ENCODE data around the gene DIP2C.
"Not testable (repeated sequence)": the region's sequence is repeated elsewhere in the genome, so short reads cannot be mapped to it uniquely, and the experiment has no call there.

DIP2C gene

GRCh38 chr10:384538-385305 lies 304.7 kb downstream of the DIP2C start:
- no peak for DNase-seq

DNA sequence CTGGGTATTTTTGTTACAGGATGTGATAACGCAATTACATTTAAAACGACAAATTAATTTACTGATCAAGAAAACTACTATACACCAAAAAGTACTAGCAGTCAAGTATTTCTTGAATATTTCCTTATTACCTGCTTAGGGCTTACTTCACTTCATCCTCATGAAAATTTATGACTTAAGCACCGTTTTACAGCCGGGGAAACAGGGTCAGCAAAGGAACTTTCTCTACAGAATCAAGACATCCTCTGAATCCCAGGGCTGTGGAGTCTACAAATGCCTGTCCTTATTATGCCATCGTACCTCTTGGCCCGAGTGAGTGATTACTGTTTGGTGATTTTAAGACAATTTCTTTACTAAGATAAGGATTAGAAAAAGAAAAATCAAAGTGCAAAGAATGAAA lies 305.9 kb downstream of the DIP2C start:
- DNase-seq, result no peak

DNA sequence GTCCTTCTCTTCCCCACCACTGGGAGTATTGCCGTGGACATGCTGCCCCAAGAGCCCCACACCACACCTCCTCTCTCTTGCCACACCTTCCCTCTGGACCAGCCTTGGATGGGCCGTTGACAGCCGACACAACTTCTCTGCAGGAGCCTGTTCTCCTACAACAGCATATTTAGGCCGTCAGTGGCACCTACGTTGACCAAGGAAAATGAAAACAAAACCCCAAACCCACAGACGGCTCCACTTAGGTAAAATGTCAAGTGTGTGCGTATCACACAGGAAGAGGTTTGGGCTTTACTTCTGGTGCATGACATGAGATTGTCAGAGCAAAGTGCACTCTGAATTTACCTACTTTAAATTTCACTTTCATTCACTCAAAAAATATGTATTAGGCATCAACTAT lies 307.7 kb downstream of the DIP2C start:
- DNase-seq, result no peak

- DNase-seq, result no peak
Measured at GRCh38 chr10:381346-381745, 308.1 kb downstream of the DIP2C start.

GRCh38 chr10:380313-380940 lies 309.0 kb downstream of the DIP2C start:
- no peak for DNase-seq

DNA sequence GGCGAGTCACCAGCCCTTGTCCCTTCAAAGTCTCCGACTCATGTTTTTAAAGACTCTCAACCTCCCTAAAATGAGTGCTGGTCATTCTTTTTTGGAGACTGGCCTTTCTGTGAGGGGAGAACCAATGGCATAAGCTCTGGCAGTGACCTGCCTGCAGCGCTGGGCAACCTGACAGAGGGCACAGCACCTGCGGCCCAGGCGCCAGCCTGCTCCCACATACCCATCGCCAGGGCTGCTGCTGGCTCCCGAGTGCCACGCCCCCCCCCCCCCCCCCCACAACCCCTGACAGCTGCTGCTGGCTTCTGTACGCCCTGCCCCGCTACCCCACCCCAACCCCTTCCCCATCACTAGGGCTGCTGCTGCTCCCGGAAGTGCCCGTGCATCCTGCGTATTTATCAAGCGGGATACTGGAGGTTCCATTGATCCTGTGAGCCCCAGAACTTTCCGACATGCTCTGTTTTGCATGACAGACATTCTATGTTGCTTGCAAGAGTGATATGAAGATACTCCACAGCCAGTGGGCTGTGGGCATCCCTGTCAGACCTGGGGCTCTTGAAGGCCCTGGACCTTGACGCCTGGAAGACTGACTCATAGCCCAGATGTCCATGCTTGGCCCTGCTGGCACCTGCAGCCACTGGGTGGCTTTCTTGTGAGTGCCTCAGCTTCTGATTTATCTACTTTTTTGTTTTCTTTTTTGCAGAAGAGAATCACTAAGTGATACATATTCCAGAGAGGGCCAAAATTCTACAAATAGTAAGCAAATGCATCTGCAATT lies 310.4 kb downstream of the DIP2C start:
- no peak for DNase-seq

DNA sequence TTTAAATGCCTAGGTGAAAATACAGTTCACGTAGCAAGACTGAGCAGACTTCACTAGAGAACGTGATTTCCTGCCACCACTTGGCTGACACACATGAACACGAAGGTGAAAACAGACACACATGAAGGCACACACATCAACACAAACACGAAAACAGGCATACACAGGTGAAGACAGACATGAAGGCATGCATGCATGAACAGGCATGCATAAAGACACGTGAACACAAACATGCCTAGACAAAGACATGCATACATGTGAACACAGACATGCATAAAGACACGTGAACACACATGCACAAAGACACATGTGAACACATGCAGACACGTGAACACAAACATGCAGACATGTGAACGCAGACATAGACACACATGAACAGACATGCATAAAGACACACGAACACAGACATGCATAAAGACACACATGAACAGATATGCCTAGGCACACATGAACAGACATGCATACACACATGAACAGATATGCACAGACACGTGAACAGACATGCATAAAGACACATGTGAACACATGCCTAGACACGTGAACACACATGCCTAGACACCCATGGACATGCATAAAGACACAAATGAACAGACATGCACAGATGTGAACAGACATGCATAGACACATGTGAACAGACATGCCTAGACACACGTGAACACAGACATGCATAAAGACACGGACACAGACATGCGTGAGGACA lies 311.1 kb downstream of the DIP2C start:
- no peak for DNase-seq

GRCh38 chr10:377228-377627 lies 312.2 kb downstream of the DIP2C start:
- DNase-seq, result no peak

- DNase-seq, result no peak
Measured at GRCh38 chr10:375815-376505, 313.5 kb downstream of the DIP2C start.

DNA sequence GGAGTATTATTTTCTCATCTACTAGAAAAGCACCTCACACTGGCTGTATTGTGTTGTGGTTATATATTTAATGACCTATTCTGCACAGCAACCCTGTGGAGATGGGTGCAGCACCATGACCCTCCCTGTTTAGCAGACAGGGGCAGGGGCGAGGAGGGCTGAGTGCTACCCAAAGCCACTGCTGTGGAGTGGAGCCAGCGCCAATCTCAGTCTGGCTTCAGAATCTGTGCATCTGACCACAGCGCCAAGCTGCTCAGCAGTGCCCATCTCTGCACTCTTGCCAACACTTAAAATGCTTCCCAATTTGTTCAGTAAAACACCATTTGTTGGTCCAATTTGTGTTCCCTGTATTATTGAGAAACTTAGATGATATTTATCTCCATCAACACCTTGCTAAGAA lies 315.1 kb downstream of the DIP2C start:
- DNase-seq, result peak; percentile 62

DNA sequence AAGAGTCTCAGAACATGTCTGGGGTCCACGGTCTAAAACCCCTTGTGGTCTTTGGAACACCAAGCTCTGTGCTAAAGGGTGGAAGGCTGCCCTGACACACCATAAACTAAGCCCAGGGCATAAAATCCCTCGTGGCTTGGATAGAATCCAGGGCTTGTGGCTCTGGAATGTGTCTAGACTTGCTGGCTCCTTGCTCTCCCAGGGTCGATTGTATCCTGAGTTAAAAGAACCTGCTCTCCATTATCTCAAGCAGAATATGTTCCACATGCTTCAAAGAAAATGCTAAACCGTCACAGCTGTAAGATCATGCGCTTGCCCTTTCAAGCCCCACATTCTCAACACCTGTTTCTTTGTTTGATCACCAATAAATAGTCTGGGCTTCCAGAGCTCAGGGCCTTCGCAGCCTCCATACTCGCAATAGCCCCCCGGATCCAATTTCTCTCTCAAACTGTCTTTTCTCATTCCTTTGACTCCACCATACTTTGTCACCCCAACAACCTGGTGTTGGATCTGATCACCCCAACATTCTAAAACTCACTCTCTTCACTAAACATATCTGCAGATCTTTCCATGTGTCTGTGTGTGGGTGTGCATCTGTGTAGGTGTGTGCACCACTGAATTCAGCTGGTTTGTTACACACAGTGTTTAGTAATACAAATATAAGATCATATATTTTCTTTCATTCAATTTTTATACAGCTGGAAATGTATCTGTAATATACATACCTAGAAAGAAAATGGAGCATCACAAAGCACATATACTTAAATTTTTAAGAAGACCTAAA lies 315.8 kb downstream of the DIP2C start:
- DNase-seq, result peak; percentile 89

- no peak for DNase-seq
Measured at GRCh38 chr10:373015-373414, 316.5 kb downstream of the DIP2C start.

- DNase-seq, result no peak
Measured at GRCh38 chr10:372566-372965, 316.9 kb downstream of the DIP2C start.

- DNase-seq, result no peak
Measured at GRCh38 chr10:371515-371914, 318.0 kb downstream of the DIP2C start.

GRCh38 chr10:370449-370825 lies 319.0 kb downstream of the DIP2C start:
- DNase-seq, result no peak

DNA sequence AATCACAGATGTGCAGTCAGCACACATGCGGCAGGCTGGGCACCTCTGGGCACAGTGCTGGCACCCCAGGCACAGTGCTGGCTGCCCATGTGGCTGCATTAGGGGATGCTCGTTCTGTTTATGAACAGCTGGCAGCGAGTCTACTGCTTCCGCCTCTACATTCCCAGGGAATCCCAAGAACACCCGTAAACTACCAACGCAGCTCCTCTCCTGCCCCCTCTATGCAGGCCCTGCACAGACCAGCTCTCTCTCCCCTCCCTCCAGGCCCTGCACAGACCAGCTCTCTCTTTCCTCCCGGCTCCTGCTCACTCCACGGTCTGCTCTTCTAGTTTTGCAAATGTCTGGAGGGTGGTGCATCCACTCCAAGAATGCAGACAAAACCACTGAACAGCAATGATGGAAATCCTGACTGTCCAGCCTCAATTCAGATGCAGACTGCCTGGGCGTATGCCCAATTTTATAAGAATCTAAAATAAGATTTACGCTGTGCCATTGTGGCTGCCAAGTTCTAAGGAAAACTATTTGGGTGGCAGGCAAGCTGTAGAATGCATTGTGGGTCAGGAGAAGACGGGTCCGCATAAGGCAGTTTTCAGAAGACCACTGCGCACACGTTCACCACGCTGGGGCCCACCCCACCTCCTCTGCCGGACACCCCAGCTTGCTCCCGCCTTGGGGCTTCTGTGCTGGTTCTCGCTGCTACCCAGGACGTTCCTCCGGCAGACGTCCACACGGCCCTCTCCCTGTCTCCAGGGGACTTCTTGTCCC lies 319.6 kb downstream of the DIP2C start:
- no peak for DNase-seq

DNA sequence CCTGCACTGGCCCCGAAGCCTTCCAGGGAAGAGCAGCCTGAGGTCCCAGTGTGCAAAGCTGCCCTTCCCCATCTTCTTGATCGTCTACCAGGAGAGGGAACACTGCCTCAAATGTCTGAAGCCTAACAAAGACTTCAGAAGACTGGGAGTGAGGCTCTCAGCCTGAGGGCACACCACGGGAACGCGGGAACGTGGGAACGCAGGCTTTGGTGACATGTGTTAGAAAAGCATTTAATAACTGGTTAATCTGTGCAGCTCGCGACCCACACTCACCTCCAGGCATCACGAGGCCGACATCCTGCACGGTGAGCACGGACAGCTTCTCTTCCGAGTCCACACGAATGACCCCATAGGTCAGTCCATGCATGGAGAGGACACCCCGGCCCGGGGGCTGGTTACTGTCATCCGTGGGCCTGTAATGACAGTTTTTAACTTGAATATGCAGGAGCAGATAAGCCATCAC lies 320.2 kb downstream of the DIP2C start:
- DNase-seq, result no peak

GRCh38 chr10:368579-369220 lies 320.8 kb downstream of the DIP2C start:
- DNase-seq, result peak; percentile 95

GRCh38 chr10:368107-368506 lies 321.4 kb downstream of the DIP2C start:
- not testable (repeated sequence) for DNase-seq

- DNase-seq, result no peak
Measured at GRCh38 chr10:367636-368035, 321.8 kb downstream of the DIP2C start.

Data from NCI-H146 (cell line).